Lower leg skin (tissue), 3 donors: Measurements from ENCODE around the gene IFITM1.

Experiments used
- POLR2A ChIP-seq, 2 donors: fragments of 450-650 bp; IDR thresholded peaks; one replicate each; pipeline ENCODE4 v1.6.1; 2016 to 2017; ENCODE audit warnings: antibody characterized with exemption in 2 of 2, mild to moderate bottlenecking in 1 of 2, moderate library complexity in 1 of 2
- TF ChIP-seq, protein P1 (sequence below), 3 donors: fragments of 450-650 bp; IDR thresholded peaks; one replicate each; pipeline ENCODE4 v1.5.1; 2016; ENCODE audit warnings: antibody characterized with exemption in 3 of 3, mild to moderate bottlenecking in 3 of 3, moderate library complexity in 2 of 3

DNA sequence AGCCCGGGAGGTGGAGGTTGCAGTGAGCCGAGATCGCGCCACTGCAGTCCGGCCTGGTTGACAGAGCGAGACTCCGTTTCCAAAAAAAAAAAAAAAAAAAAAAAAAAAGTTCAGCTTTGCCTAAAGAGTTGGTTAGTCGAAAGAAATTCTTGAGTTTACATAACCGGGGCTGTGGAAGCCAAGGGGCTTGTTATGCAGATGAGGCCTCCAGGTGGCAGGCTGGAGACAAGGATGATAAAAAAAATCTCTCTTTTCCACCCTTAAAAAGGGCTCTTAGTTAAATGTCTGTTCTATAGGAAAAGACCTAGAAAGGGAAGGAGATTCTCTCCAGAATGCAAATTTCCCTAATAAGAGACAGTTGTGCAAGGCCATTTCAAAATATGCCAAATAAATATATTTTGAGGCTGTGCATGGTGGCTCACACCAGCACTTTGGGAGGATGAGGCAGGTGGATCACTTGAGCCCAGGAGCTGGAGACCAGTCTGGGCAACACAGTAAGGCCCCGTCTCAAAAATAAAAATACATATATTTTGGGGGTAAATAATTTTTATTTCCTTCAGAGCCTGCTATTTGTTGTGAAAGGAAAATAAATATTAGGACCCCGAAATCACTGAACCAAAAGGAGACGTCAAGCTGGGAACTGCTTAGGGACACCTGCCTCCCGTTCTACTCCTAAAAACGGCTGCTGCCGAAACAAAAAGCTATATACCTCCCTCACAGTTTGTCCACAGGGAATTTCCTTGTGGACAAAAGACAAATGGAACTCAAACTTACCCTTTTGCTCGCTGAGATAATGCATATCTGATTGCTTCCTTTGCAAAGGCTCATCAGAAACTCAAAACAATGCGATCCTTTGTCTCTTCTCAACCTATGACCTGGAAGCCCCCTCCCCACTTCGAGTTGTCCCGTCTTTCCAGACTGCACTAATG lies 8.7 kb upstream of the IFITM1 start:
- TF ChIP-seq, protein P1, sequence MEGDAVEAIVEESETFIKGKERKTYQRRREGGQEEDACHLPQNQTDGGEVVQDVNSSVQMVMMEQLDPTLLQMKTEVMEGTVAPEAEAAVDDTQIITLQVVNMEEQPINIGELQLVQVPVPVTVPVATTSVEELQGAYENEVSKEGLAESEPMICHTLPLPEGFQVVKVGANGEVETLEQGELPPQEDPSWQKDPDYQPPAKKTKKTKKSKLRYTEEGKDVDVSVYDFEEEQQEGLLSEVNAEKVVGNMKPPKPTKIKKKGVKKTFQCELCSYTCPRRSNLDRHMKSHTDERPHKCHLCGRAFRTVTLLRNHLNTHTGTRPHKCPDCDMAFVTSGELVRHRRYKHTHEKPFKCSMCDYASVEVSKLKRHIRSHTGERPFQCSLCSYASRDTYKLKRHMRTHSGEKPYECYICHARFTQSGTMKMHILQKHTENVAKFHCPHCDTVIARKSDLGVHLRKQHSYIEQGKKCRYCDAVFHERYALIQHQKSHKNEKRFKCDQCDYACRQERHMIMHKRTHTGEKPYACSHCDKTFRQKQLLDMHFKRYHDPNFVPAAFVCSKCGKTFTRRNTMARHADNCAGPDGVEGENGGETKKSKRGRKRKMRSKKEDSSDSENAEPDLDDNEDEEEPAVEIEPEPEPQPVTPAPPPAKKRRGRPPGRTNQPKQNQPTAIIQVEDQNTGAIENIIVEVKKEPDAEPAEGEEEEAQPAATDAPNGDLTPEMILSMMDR (IDR thresholded peaks at IDR 0.05) = no peak
- TF ChIP-seq POLR2A (IDR thresholded peaks at IDR 0.05) = no peak
